Endometrium (tissue), 2 donors: Measurements from ENCODE around the gene TMEM17.

Source experiments
- FAIRE-seq: peaks from 2 replicates; lab custom pipeline; 2012; peaks lifted over from hg19 to GRCh38; lab: Jason Lieb, UNC
- donor health status: control.
- donor health status: control.

Gene TMEM17

GRCh38 chr2:62455957-62456692, 49.9 kb downstream of the TMEM17 start:
- no peak for FAIRE-seq

- FAIRE-seq: no peak
Measured at GRCh38 chr2:62453955-62454354, 52.0 kb downstream of the TMEM17 start.

- no peak for FAIRE-seq
Measured at GRCh38 chr2:62452701-62453454, 53.1 kb downstream of the TMEM17 start.

- no peak for FAIRE-seq
Measured at GRCh38 chr2:62450716-62451191, 55.2 kb downstream of the TMEM17 start.
